C4-2B (cell line): ENCODE data around the gene CRYBA2.

Experiments
- CTCF ChIP-seq: fragments of 450-650 bp; conservative IDR thresholded peaks from 2 replicates; pipeline ENCODE4 v1.5.1; 2017; ENCODE audit warnings: mild to moderate bottlenecking
- ZFX ChIP-seq: fragments of 450-650 bp; IDR thresholded peaks from 2 replicates; pipeline ENCODE4 v1.6.1; 2017

- TF ChIP-seq CTCF (no peak; the same call in 1 of the 2 replicates), ZFX (no peak)
Observed at GRCh38 chr2:218959761-218960308, 33.4 kb downstream of the CRYBA2 start.
